Left lung (tissue), 10 donors: ENCODE measurements around the gene CCDC81. TPM values are rescaled to one million over a fixed set of nuclear protein-coding genes. Genes with fewer than 3 reads are reported as not detected.

Experiments
- ATAC-seq: fragments of 200-7000 bp; cut with Tn5 transposase; one replicate; pipeline ENCODE4 v1.9.1; 2020; ENCODE audit warnings: moderate library complexity
- DNase-seq, 4 donors: peaks; one replicate each; pipeline ENCODE4 v3.0.0-alpha.2; 2013 to 2020
- H3K27ac ChIP-seq, 2 donors: fragments of 200-600 bp; sonication (generic) in 1 of 2; one replicate each; pipeline versions ENCODE4 v1.5.0 to v1.8.0; 2020 to 2021
- H3K27me3 ChIP-seq, 2 donors: fragments of 200-600 bp; sonication (generic) in 1 of 2; one replicate each; pipeline versions ENCODE4 v1.5.0 to v1.8.0; 2020 to 2021
- H3K36me3 ChIP-seq, 2 donors: fragments of 200-600 bp; sonication (generic) in 1 of 2; one replicate each; pipeline versions ENCODE4 v1.5.0 to v1.8.0; 2020 to 2021
- H3K4me1 ChIP-seq, 2 donors: fragments of 200-600 bp; one replicate each; pipeline ENCODE4 v1.8.0; 2021
- H3K4me3 ChIP-seq, 2 donors: fragments of 200-600 bp; sonication (generic) in 1 of 2; one replicate each; pipeline versions ENCODE4 v1.5.0 to v1.8.0; 2020 to 2021; ENCODE audit warnings: mild to moderate bottlenecking in 1 of 2
- H3K9me3 ChIP-seq, 2 donors: fragments of 200-600 bp; sonication (generic) in 1 of 2; one replicate each; pipeline versions ENCODE4 v1.5.0 to v1.8.0; 2020 to 2021
- intact Hi-C, 2 donors: fragments of 100-400 bp; cut with DNase I; formaldehyde crosslinking; loops; one replicate each; pipeline versions ENCODE4 v1.11.2 to v1.14.2; 2022
- polyA plus RNA-seq, 6 donors: library from polyadenylated mRNA; unstranded; fragments of 120-200 nt; gene quantifications; one replicate each; pipeline ENCODE4 v1.2.1, GENCODE V29; 2013; ENCODE audit not compliant: insufficient read length in 6 of 6
- total RNA-seq, 2 donors: library from RNA; stranded (reverse); fragmentation: NEBNext Ultra II Directional; extraction: Animal tissue kit (Norgen Biotek cat#: 25700); gene quantifications; one replicate each; pipeline ENCODE4 v1.2.1, GENCODE V29; 2021
- TF ChIP-seq, protein P1 (sequence below), 2 donors: fragments of 200-600 bp; sonication (generic) in 1 of 2; IDR thresholded peaks; one replicate each; pipeline versions ENCODE4 v1.5.0 to v1.8.0; 2021; ENCODE audit warnings: antibody characterized with exemption in 2 of 2
- donor health status: DM: no; HTN: yes; CAD: no.
- donor health status: DM: no; HTN: no; CAD: no.

CCDC81 gene
- total and polyA plus RNA-seq, 8 donors: 0.58 to 4.9 (median 3.3) TPM

DNA sequence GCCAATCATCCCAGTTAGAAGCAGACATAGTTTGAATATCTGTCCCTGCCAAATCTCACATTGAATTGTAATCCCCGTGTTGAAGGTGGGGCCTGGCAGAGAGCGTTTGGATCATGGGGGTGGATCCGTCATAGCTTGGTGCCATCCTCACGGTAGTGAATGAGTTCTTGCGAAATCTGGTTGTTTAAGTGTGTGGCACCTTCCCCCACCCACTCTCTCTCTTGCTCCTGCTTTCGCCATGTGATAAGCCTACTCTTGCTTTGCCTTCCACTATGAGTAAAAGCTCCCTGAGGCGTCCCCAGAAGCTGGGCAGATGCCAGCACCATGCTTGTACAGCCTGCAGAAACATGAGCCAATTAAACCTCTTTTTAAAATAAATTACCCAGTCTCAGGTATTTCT is 5.0 kb upstream of the CCDC81 start:
- no peak overlapping the region for H3K4me3 ChIP-seq
- H3K36me3 ChIP-seq: no peaks in the 10 kb centered on the region
- intact Hi-C loops: no loop called here
- ATAC-seq (no peak), DNase-seq (no peak)
- H3K9me3 ChIP-seq: no peaks in the 10 kb centered on the region
- TF ChIP-seq, protein P1, sequence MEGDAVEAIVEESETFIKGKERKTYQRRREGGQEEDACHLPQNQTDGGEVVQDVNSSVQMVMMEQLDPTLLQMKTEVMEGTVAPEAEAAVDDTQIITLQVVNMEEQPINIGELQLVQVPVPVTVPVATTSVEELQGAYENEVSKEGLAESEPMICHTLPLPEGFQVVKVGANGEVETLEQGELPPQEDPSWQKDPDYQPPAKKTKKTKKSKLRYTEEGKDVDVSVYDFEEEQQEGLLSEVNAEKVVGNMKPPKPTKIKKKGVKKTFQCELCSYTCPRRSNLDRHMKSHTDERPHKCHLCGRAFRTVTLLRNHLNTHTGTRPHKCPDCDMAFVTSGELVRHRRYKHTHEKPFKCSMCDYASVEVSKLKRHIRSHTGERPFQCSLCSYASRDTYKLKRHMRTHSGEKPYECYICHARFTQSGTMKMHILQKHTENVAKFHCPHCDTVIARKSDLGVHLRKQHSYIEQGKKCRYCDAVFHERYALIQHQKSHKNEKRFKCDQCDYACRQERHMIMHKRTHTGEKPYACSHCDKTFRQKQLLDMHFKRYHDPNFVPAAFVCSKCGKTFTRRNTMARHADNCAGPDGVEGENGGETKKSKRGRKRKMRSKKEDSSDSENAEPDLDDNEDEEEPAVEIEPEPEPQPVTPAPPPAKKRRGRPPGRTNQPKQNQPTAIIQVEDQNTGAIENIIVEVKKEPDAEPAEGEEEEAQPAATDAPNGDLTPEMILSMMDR (IDR thresholded peaks at IDR 0.05): no peak
- no peak overlapping the region for H3K27ac ChIP-seq
- H3K27me3 ChIP-seq: no peaks in the 10 kb centered on the region
- H3K4me1 ChIP-seq: no peaks in the 10 kb centered on the region

DNA sequence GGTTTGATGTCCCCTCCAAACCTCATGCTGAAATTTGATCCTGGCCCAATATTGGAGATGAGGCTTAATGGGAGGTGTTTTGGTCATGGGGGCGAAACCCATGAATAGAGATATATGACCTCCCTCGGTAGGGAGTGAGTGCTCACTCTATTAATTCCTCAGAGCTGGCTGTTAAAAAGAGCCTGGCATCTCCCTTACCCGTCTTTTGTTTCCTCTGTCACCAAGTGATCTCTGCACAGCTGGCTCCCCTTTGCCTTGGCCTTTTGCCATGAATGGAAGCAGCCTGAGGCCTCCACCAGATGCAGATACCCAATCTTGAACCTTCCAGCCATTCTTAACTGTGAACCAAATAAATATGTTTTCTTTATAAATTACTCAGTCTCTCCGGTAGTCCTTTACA is 4.5 kb upstream of the CCDC81 start:
- no peak for ATAC-seq
- TF ChIP-seq, protein P1 (IDR thresholded peaks at IDR 0.05): no peak
- Histone ChIP-seq H3K36me3 (no peaks in the 10 kb centered on the region), H3K9me3 (no peaks in the 10 kb centered on the region), H3K4me1 (no peaks in the 10 kb centered on the region), H3K4me3 (no peak overlapping the region), H3K27ac (no peak overlapping the region), H3K27me3 (no peaks in the 10 kb centered on the region)
- intact Hi-C loops: no loop called here
- DNase-seq: no peak

DNA sequence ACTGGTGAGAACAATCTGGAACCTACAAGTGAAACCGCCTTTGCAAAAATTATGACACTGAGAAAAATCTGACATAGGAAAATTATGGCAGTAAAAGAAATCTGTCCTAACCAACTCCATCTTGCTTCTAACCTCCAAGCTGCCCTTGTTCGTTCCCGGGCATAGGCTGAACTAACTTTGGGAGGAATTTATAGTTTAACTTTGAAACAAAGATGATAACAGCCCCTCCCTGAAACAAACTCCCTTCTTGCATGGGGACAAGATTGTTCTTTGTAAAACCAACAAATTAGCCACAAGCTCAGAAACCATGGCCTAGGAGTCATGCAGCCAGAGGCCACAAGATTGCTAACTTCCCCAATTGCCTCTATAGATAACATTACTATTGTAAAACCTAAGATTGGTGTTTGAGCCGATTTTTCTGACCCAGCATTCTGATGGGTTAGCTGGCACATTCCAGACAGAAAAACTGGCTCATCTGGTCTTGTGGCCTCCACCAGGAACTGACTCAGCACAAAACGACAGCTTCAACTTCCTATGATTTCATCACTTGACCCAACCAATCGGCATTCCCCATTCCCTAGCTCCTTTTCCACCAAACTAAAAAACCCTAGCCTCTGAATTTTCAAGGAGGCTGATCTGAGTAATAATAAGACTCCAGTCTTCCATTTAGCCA is 3.6 kb upstream of the CCDC81 start:
- Histone ChIP-seq H3K4me3 (no peak overlapping the region), H3K27me3 (no peaks in the 10 kb centered on the region), H3K4me1 (no peaks in the 10 kb centered on the region), H3K36me3 (no peaks in the 10 kb centered on the region), H3K27ac (no peak overlapping the region), H3K9me3 (no peaks in the 10 kb centered on the region)
- intact Hi-C loops: no loop called here
- TF ChIP-seq, protein P1 (IDR thresholded peaks at IDR 0.05): no peak
- DNase-seq (peak in 1 of 4 donors; percentile 19), ATAC-seq (no peak)

DNA sequence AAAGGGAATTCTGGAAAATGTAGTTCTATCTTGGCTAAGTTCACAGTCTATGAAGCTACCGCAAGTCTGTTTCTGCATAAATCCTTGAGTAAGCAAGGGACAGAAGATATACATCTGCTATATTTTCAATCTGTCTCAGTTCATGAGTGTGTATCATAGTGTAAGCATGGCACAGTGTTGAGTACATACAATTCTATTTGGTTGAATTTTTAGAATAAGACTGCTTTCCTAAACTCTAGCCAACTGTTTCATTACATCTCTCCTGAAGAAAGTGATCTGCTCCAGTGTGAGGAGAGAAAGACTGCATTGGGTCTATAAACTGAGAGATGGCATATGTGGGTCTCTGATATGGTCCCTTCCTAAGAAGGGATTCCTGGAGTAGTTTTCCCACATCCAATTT is 2.6 kb upstream of the CCDC81 start:
- TF ChIP-seq, protein P1 (IDR thresholded peaks at IDR 0.05): no peak
- Histone ChIP-seq H3K36me3 (no peaks in the 10 kb centered on the region), H3K9me3 (no peaks in the 10 kb centered on the region), H3K27ac (no peak overlapping the region), H3K4me1 (no peaks in the 10 kb centered on the region), H3K27me3 (no peaks in the 10 kb centered on the region), H3K4me3 (no peak overlapping the region)
- DNase-seq (no peak), ATAC-seq (no peak)
- intact Hi-C loops: no loop called here

DNA sequence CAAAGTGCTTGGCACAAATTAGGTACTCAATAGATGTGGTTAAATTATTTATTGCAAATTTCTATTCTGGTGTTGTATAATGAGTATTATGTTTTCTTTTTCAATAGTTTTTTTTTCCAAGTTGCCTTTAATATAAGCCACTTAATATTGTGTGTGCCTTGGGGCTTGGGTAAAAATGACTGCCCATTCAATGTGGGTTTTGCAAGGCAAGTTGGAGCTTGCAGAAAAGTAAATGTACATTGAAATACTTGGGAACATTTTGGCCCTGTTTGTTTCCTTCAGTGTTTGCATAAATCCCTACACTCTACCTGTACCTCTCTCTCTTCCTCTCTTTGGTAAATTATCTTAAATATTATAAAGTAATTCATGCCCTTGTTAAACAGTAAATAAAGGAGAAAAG is 2.1 kb upstream of the CCDC81 start:
- intact Hi-C loops: no loop called here
- no peaks in the 10 kb centered on the region for H3K27me3 ChIP-seq
- DNase-seq (no peak), ATAC-seq (no peak)
- no peaks in the 10 kb centered on the region for H3K36me3 ChIP-seq
- no peaks in the 10 kb centered on the region for H3K4me1 ChIP-seq
- TF ChIP-seq, protein P1 (IDR thresholded peaks at IDR 0.05): no peak
- H3K4me3 ChIP-seq: no peak overlapping the region
- no peaks in the 10 kb centered on the region for H3K9me3 ChIP-seq
- no peak overlapping the region for H3K27ac ChIP-seq
